BE2C (cell line): ENCODE data around the gene ENAM.
"Not testable (repeated sequence)": the region's sequence is repeated elsewhere in the genome, so short reads cannot be mapped to it uniquely, and the experiment has no call there.

Source experiments
- DNase-seq: peaks from one replicate; pipeline ENCODE4 v3.0.0-alpha.2; 2020
- H3K27me3 ChIP-seq: fragments of 250-450 bp; sonication (Bioruptor Pico); 2 replicates; pipeline ENCODE4 v1.5.1; 2020; ENCODE audit warnings: mild to moderate bottlenecking
- H3K36me3 ChIP-seq: fragments of 250-450 bp; sonication (Bioruptor Pico); 2 replicates; pipeline ENCODE4 v1.5.1; 2020; ENCODE audit warnings: mild to moderate bottlenecking
- H3K4me1 ChIP-seq: fragments of 250-450 bp; sonication (Bioruptor Pico); 2 replicates; pipeline ENCODE4 v1.5.1; 2020
- H3K4me3 ChIP-seq: 2 replicates; pipeline ENCODE4 v1.5.1; 2011; ENCODE audit warnings: low read depth, low read length
- H3K9me3 ChIP-seq: fragments of 250-450 bp; sonication (Bioruptor Pico); 2 replicates; pipeline ENCODE4 v1.5.1; 2020
- CTCF ChIP-seq: IDR thresholded peaks from 2 replicates; pipeline ENCODE4 v1.5.1; 2012; ENCODE audit warnings: mild to moderate bottlenecking, low read depth, low read length

ENAM gene

GRCh38 chr4:70688795-70689231 lies 60.3 kb downstream of the ENAM start:
- TF ChIP-seq CTCF, result no peak
- no peak for DNase-seq
- Histone ChIP-seq H3K4me1 (no peaks in the 10 kb centered on the region), H3K27me3 (no peaks in the 10 kb centered on the region), H3K9me3 (no peaks in the 10 kb centered on the region), H3K4me3 (peak overlapping the region; percentile 100), H3K36me3 (peaks cover 12% of the 10 kb centered on the region)

GRCh38 chr4:70691661-70692060 lies 63.1 kb downstream of the ENAM start:
- no peak for DNase-seq
- Histone ChIP-seq H3K4me3 (no peak overlapping the region), H3K4me1 (no peaks in the 10 kb centered on the region), H3K27me3 (no peaks in the 10 kb centered on the region), H3K9me3 (no peaks in the 10 kb centered on the region), H3K36me3 (peaks cover 12% of the 10 kb centered on the region)
- TF ChIP-seq CTCF, result no peak

- not testable (repeated sequence) for H3K4me3 ChIP-seq, H3K4me1 ChIP-seq, H3K9me3 ChIP-seq, DNase-seq, H3K27me3 ChIP-seq
- H3K36me3 ChIP-seq, result peaks cover 10% of the 10 kb centered on the region
These were observed 66.1 kb downstream of the ENAM start for GRCh38 chr4:70694633-70695032.
